ENCODE measurements around the gene INSL3. TPM values are rescaled to one million over a fixed set of nuclear protein-coding genes. Genes with fewer than 3 reads are reported as not detected.
"Not testable (repeated sequence)": the region's sequence is repeated elsewhere in the genome, so short reads cannot be mapped to it uniquely, and the experiment has no call there.

The INSL3 gene
- polyA plus RNA-seq, 1 donor, result 1.6 TPM

- Histone ChIP-seq H3K36me3 (ENCODE audit: control insufficient read depth, insufficient read depth, low read length) (peaks cover under 1% of the 10 kb centered on the region), H3K4me1 (ENCODE audit: control insufficient read depth, insufficient read depth, low read length) (no peaks in the 10 kb centered on the region), H3K4me3 (ENCODE audit: low read length) (no peak overlapping the region), H3K27me3 (ENCODE audit: control insufficient read depth, insufficient read depth, low read length) (no peaks in the 10 kb centered on the region), H3K9me3 (ENCODE audit: control insufficient read depth, low read depth, low read length) (no peaks in the 10 kb centered on the region), H3K27ac (ENCODE audit: low read length) (no peak overlapping the region)
- DNase-seq, result no peak
- WGBS (ENCODE audit: insufficient coverage, low lambda C conversion rate), result no CpG with 5 or more reads among the region's 13 CpGs
Observed at GRCh38 chr19:17817668-17818363, 3.5 kb downstream of the INSL3 start.

GRCh38 chr19:17812099-17812498, 9.2 kb downstream of the INSL3 start:
- Histone ChIP-seq H3K9me3 (ENCODE audit: control insufficient read depth, low read depth, low read length) (no peaks in the 10 kb centered on the region), H3K27me3 (ENCODE audit: control insufficient read depth, insufficient read depth, low read length) (no peaks in the 10 kb centered on the region), H3K4me1 (ENCODE audit: control insufficient read depth, insufficient read depth, low read length) (no peaks in the 10 kb centered on the region), H3K4me3 (ENCODE audit: low read length) (no peak overlapping the region), H3K27ac (ENCODE audit: low read length) (no peak overlapping the region), H3K36me3 (ENCODE audit: control insufficient read depth, insufficient read depth, low read length) (peaks cover 42% of the 10 kb centered on the region)
- no CpG with 5 or more reads among the region's 5 CpGs for WGBS (ENCODE audit: insufficient coverage, low lambda C conversion rate)
- no peak for DNase-seq

- no peak for DNase-seq
- Histone ChIP-seq H3K9me3 (ENCODE audit: control insufficient read depth, low read depth, low read length) (no peaks in the 10 kb centered on the region), H3K36me3 (ENCODE audit: control insufficient read depth, insufficient read depth, low read length) (peaks cover 42% of the 10 kb centered on the region), H3K27me3 (ENCODE audit: control insufficient read depth, insufficient read depth, low read length) (no peaks in the 10 kb centered on the region), H3K27ac (ENCODE audit: low read length) (no peak overlapping the region), H3K4me1 (ENCODE audit: control insufficient read depth, insufficient read depth, low read length) (no peaks in the 10 kb centered on the region), H3K4me3 (ENCODE audit: low read length) (no peak overlapping the region)
- WGBS (ENCODE audit: insufficient coverage, low lambda C conversion rate), result no CpG with 5 or more reads among the region's 20 CpGs
Observed at GRCh38 chr19:17811681-17812080, 9.6 kb downstream of the INSL3 start.

GRCh38 chr19:17811103-17811502, 10.2 kb downstream of the INSL3 start:
- no peaks in the 10 kb centered on the region for H3K9me3 ChIP-seq (ENCODE audit: control insufficient read depth, low read depth, low read length)
- no peak for DNase-seq
- H3K36me3 ChIP-seq (ENCODE audit: control insufficient read depth, insufficient read depth, low read length), result peaks cover 46% of the 10 kb centered on the region
- no peak overlapping the region for H3K27ac ChIP-seq (ENCODE audit: low read length)
- no CpG with 5 or more reads among the region's 2 CpGs for WGBS (ENCODE audit: insufficient coverage, low lambda C conversion rate)
- no peak overlapping the region for H3K4me3 ChIP-seq (ENCODE audit: low read length)
- H3K27me3 ChIP-seq (ENCODE audit: control insufficient read depth, insufficient read depth, low read length), result no peaks in the 10 kb centered on the region
- H3K4me1 ChIP-seq (ENCODE audit: control insufficient read depth, insufficient read depth, low read length), result no peaks in the 10 kb centered on the region

GRCh38 chr19:17807731-17808316, 13.5 kb downstream of the INSL3 start:
- no CpG with 5 or more reads among the region's 38 CpGs for WGBS (ENCODE audit: insufficient coverage, low lambda C conversion rate)
- Histone ChIP-seq H3K4me3 (ENCODE audit: low read length) (no peak overlapping the region), H3K27ac (ENCODE audit: low read length) (no peak overlapping the region), H3K27me3 (ENCODE audit: control insufficient read depth, insufficient read depth, low read length) (no peaks in the 10 kb centered on the region), H3K36me3 (ENCODE audit: control insufficient read depth, insufficient read depth, low read length) (peaks cover 46% of the 10 kb centered on the region), H3K9me3 (ENCODE audit: control insufficient read depth, low read depth, low read length) (no peaks in the 10 kb centered on the region), H3K4me1 (ENCODE audit: control insufficient read depth, insufficient read depth, low read length) (no peaks in the 10 kb centered on the region)
- no peak for DNase-seq

- Histone ChIP-seq H3K4me3 (ENCODE audit: low read length) (no peak overlapping the region), H3K27ac (ENCODE audit: low read length) (no peak overlapping the region), H3K4me1 (ENCODE audit: control insufficient read depth, insufficient read depth, low read length) (no peaks in the 10 kb centered on the region), H3K27me3 (ENCODE audit: control insufficient read depth, insufficient read depth, low read length) (no peaks in the 10 kb centered on the region), H3K9me3 (ENCODE audit: control insufficient read depth, low read depth, low read length) (no peaks in the 10 kb centered on the region), H3K36me3 (ENCODE audit: control insufficient read depth, insufficient read depth, low read length) (peaks cover 43% of the 10 kb centered on the region)
- no CpG with 5 or more reads among the region's 3 CpGs for WGBS (ENCODE audit: insufficient coverage, low lambda C conversion rate)
- DNase-seq, result no peak
Observed at GRCh38 chr19:17806945-17807344, 14.4 kb downstream of the INSL3 start.

GRCh38 chr19:17805427-17805826, 15.9 kb downstream of the INSL3 start:
- Histone ChIP-seq H3K4me1 (ENCODE audit: control insufficient read depth, insufficient read depth, low read length) (no peaks in the 10 kb centered on the region), H3K27me3 (ENCODE audit: control insufficient read depth, insufficient read depth, low read length) (no peaks in the 10 kb centered on the region), H3K9me3 (ENCODE audit: control insufficient read depth, low read depth, low read length) (no peaks in the 10 kb centered on the region), H3K36me3 (ENCODE audit: control insufficient read depth, insufficient read depth, low read length) (peaks cover 32% of the 10 kb centered on the region), H3K4me3 (ENCODE audit: low read length) (no peak overlapping the region), H3K27ac (ENCODE audit: low read length) (no peak overlapping the region)
- no peak for DNase-seq
- WGBS (ENCODE audit: insufficient coverage, low lambda C conversion rate), result no CpG with 5 or more reads among the region's 4 CpGs

GRCh38 chr19:17803264-17803896, 17.9 kb downstream of the INSL3 start:
- peaks cover 26% of the 10 kb centered on the region for H3K36me3 ChIP-seq (ENCODE audit: control insufficient read depth, insufficient read depth, low read length)
- DNase-seq, result no peak
- peaks cover 9% of the 10 kb centered on the region for H3K4me1 ChIP-seq (ENCODE audit: control insufficient read depth, insufficient read depth, low read length)
- no peak overlapping the region for H3K4me3 ChIP-seq (ENCODE audit: low read length)
- H3K27me3 ChIP-seq (ENCODE audit: control insufficient read depth, insufficient read depth, low read length), result no peaks in the 10 kb centered on the region
- WGBS (ENCODE audit: insufficient coverage, low lambda C conversion rate), result no CpG with 5 or more reads among the region's 14 CpGs
- H3K27ac ChIP-seq (ENCODE audit: low read length), result no peak overlapping the region
- H3K9me3 ChIP-seq (ENCODE audit: control insufficient read depth, low read depth, low read length), result no peaks in the 10 kb centered on the region

- Histone ChIP-seq H3K9me3 (ENCODE audit: control insufficient read depth, low read depth, low read length) (no peaks in the 10 kb centered on the region), H3K36me3 (ENCODE audit: control insufficient read depth, insufficient read depth, low read length) (peaks cover 17% of the 10 kb centered on the region), H3K4me3 (ENCODE audit: low read length) (no peak overlapping the region), H3K4me1 (ENCODE audit: control insufficient read depth, insufficient read depth, low read length) (peaks cover 16% of the 10 kb centered on the region), H3K27me3 (ENCODE audit: control insufficient read depth, insufficient read depth, low read length) (no peaks in the 10 kb centered on the region), H3K27ac (ENCODE audit: low read length) (no peak overlapping the region)
- 100% methylated on average over 1 of the region's 12 CpGs for WGBS (ENCODE audit: insufficient coverage, low lambda C conversion rate)
- no peak for DNase-seq
Observed at GRCh38 chr19:17802137-17802858, 19.0 kb downstream of the INSL3 start.

GRCh38 chr19:17798599-17798998, 22.7 kb downstream of the INSL3 start:
- H3K9me3 ChIP-seq (ENCODE audit: control insufficient read depth, low read depth, low read length); DNase-seq; H3K4me3 ChIP-seq (ENCODE audit: low read length): not testable (repeated sequence)
- 100% methylated on average over 1 of the region's 3 CpGs for whole genome bisulfite sequencing (ENCODE audit: insufficient coverage, low lambda C conversion rate)
- Histone ChIP-seq H3K27ac (ENCODE audit: low read length) (peak overlapping the region; percentile 99), H3K27me3 (ENCODE audit: control insufficient read depth, insufficient read depth, low read length) (peaks cover 14% of the 10 kb centered on the region), H3K36me3 (ENCODE audit: control insufficient read depth, insufficient read depth, low read length) (peaks cover 12% of the 10 kb centered on the region), H3K4me1 (ENCODE audit: control insufficient read depth, insufficient read depth, low read length) (peaks cover 39% of the 10 kb centered on the region)
